Activated CD4-positive, CD25-positive, alpha-beta regulatory T cell treated with anti-CD3 and anti-CD28 coated beads, Interleukin-2, amount 50 U/mL, for 24 hours (primary cell): ENCODE measurements around the gene C1orf232.

Experiments used
- ATAC-seq, 2 donors: fragments of 150-1000 bp; cut with Tn5 transposase; one replicate each; pipeline ENCODE4 v1.10.0; 2021; ENCODE audit warnings: mild to moderate bottlenecking in 1 of 2, moderate library complexity in 1 of 2

C1orf232 gene

DNA sequence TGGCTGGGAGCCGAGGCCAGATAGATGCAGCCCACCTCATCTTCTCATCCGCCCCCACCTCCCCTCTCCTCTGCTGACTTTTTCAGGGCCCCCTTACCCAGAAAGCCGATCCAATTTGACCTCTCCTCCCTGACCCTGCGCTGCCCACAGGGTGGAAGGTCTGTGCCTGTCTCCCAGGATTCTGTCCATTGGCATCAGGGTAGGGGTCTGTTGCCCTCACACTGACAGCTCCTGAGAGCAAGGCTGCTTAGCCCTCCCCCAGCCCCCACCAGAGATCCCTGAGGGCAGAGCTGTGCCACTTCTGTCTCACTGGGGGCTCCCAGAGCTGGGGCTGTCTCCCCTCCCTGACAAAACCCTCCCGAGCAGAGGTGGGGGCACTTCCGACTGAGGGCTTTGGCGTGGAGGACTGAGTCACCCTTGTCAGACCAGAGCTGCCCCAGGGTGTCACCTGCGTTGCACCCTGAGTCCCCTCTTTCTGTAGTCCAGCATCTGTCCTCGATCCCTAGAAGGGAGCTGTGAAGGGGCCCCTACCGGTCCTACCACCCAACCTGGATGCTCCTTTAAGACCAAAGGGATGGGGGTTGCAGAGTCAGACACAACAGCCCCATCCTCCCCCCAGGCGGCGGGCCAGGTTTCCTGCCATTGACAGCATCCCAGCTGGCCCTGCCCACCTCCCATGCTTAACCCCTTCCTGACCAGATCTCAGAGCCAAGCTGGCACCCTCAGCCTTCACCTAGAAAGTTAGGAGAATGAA, 12.3 kb downstream of the C1orf232 start:
- ATAC-seq: no peak

DNA sequence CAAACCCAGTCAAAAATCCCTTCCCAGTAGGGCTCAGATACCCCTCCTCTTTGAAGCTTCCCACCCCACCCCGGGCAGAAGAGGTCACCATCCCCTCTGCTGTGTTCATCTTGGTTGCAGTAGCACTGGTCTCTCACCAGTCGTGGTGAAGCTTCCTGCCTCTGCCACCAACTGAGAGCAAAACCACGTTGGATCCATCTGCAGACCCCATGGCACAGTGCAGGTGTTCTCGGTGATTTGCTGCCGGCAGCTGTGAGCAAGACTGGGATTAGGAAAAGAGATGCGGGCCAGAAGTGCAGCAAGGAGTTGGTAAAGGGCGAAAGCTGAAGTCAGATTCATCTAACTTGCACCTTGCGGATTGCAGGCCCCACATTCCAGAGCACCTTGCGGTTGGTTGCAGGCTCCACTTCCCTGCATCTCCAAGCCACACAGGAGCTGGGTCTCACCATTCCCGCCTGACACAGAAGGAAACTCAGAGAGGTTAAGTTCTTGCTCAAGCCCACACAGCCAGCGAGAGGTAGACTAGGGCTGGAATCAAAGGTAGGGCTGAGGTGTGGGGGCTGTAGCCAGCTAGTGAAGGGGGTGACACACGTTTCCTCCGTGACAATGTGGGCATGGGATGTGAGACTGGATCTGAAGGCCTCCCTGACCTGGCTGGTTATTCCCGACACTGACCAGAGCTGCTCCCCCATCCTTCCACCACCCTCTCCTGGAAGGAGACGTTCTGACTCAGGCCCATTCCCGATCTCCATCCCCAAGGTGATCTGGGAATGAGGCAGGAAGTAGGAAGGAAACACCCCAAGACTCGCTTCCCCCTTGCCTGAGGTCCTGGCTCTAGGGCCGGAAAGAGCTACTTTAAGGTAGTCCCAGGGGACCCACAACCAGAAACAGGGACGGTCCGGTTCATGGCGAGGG, 13.1 kb downstream of the C1orf232 start:
- no peak for ATAC-seq

DNA sequence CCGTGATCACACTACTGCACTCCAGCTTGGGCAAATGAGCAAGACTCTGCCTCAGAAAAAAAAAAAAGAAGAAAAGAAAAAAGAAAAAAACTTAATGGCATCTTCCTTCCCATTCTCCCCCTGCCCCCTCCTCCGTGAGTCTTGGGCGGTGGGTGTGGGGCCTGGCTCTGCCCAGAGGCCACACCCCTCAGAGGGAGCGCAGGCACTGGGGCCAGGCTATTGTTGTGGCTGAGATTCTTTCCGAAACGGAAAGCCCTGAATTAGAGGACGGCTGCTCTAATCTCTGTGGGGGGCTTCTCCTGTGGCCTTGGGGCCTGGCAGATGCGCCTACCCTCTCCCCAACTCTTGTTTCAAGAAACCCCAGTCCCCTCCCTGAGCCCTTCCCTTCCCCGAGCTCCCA, 14.0 kb downstream of the C1orf232 start:
- ATAC-seq: no peak

DNA sequence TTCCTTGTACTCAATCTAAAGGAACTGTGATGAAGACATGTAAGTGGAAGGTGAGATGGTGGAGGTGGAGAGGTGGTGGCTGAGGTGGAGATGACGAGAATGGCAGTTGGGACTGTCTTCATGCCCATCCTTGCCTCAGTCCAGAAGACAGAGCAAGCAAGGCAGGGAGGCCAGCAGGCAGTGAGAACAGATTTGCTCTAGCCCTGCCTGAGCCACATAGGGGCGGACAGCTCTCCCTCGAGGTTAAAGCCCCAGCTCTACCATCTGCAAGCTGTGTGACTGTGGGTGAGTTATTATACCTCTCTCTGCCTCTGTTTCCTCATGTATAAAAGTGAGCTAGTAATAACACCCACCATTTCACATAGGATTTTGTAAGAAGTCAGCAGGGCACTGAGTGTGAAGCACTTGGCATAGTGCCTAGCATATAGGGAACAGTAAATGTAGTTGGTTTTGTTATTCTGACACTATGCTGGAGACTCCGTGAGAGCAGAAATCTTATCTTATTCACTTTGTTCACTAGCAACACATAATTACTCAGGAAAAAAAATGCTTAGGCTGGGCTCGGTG, 14.7 kb downstream of the C1orf232 start:
- ATAC-seq: no peak

DNA sequence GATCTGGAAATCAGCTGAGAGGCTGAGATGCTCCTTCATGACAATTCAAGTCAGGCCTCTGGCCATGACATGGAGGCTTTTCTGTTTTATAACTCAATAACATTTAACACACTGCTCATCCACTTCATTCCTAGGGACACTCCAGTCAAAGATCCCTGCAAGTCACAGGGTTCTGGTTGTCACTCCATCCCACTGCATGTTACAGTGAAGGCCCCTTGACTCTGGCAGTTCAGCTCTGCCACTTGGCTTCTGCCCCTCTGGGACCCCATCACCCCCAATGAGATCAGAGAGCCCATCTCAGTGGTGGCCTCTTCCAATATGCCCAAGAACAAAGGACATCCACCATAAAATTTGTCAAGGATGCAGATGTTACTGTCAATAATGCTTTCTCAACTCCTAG, 19.9 kb downstream of the C1orf232 start:
- ATAC-seq: no peak

DNA sequence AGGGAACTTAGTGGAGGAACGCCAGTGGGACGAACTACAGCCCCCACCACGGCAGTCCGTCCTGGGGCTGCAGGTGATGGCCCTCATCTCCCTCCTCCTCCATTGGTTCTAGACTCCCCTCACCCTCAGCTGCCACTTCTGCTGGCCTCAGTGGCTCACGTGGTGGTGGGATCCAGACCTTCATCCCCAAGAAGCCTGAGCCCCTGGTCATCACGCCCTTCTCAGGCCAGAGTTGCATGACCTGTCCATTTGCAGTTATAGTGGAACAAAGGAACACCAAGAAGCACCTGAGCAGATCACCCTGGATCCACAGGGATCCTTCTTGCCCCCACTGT, 22.8 kb downstream of the C1orf232 start:
- ATAC-seq: no peak

DNA sequence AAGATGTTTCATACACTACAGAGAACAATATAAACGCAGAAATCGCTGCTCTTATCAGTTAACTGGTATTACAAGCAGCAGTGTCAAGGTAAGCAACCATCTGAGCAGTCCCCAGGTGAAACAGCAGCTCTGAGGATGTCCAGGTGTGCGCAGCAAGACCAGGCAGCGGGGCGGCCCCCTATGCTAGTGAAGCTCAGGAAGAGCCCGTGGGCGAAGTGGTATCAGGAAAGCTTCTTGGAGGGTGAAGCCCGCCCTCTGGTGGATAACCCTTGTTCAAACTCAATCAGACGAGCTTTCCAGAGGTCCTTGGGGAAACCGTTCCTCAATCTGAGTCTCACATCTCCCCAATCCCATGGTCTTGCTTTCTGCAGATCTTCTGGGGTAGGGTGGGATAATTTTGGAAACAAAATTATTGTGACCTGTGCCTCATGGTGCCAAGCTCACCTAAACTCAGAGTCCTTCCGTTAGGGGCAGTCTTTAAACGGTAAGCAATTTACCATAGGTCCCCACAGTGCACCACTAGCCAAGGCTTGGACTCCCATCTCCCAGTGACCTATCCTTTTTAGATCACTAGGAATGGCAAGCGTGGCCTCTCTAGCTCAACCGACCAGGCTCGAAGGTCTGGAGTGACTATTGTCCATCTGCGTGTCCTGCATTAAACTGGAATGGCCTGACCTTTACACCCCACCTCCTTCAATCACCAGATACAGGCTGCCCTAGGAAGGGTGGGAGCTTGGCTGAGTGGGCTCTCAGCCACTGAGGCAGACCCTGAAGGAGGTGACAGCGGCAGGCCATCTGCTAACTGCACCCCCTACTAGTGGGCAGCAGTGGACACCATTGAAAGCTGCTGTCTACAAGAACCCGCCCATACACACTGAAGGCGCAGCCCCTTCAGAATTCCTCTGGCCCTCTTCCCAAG, 23.5 kb downstream of the C1orf232 start:
- peak; percentile 67 to 92 for ATAC-seq

DNA sequence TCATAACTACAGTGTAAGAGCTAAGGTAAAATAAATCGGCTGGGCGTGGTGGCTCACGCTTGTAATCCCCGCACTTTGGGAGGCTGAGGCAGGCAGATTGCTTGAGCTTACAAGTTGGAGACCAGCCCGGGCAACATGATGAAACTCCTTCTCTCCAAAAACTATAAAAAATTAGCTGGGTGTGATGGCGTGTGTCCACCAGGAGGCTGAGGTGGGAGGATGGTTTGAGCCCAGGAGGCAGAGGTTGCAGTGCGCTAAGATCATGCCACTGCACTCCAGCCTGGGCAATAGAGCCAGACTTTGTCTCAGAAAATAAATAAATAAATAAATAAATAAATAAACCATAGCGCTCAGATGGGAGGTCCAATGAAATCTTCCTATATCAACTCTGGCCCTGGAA, 26.6 kb downstream of the C1orf232 start:
- ATAC-seq: no peak

DNA sequence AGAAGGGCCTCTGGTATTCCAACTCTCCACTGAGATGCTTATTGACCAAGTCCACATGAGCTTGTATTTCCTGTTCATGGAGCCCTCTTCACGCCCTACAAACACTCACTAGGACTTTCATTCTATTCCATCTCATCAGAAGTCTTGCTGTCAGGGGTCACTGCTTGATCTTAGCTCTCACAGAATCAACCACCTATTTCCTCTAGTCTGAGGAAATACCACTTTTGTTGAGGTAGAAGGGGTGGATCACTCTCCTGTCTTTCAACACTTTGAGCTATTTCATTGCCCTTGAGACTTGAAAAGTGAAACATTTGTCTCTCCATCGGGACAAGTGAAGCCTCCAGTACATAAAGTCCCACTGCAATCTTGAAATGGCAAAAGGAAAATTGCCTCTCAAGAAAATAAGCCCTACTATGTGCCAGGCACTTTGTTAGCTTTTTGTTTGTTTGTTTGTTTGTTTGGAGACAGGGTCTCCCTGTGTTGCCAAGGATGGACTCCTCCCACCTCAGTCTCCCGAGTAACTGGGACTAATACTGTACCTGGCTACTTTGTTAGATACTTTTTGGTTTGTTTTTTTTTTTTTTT, 29.7 kb downstream of the C1orf232 start:
- peak in 1 of 2 donors; percentile 30 for ATAC-seq

DNA sequence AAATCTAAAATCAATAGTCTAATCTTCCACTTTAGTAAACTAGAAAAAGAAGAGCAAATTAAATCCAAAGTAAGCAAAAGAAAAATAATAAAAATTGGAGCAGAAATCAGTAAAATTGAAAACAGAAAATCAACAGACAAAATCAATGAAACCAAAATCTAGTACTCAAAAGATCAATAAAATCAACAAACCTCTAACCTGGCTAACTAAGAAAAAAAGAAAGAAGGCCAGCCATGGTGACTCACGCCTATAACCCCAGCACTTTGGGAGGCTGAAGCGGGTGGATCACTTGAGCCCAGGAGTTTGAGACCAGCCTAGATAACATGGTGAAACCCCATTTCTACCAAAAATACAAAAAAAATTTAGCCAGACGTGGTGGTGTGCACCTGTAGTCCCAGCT, 34.3 kb downstream of the C1orf232 start:
- no peak for ATAC-seq

DNA sequence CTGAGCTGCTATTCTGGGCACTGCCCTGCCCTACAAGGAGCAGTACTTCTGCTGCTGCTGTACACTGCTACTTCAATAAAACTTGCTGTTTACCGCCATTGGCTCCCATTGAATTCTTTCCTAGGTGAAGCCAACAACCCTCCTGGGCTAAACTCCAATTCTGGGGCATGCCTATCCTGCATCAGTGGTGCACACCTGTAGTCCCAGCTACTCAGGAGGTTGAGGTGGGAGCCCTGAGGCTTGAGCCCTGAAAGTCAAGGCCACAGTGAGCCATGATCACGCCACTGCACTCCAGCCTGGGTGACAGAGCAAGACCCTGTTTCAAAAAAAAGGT, 36.0 kb downstream of the C1orf232 start:
- no peak for ATAC-seq

DNA sequence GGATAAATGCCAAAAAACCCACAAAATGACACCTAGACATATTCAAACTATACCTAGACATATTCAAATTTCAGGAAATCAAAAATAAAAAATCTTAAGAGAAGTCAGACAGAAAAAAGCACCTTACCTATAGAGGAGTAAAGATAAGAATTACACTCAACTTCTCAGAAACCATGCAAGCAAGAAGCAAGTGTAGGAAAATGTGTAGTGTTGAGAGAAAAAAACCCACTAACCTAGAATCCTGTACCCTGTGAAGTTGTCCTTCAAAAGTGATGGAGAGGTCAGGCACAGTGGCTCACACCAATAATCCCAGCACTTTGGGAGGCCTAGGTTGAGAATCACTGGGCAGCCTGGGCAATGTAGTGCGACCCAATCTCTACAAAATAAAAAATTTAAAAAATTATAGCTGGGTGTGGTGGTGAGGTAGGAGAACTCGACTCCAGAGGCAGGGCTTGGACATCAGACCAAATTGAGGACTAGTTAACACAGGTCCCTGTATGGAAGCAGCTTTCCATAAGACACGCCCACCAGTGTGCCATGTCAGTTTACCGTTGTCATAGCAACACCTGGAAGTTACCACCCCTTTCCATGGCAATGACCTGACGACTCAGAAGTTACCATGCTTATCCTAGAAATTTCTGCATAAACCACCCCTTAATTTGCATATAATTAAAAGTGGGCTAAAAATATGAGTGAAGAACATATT, 36.5 kb downstream of the C1orf232 start:
- ATAC-seq: no peak

DNA sequence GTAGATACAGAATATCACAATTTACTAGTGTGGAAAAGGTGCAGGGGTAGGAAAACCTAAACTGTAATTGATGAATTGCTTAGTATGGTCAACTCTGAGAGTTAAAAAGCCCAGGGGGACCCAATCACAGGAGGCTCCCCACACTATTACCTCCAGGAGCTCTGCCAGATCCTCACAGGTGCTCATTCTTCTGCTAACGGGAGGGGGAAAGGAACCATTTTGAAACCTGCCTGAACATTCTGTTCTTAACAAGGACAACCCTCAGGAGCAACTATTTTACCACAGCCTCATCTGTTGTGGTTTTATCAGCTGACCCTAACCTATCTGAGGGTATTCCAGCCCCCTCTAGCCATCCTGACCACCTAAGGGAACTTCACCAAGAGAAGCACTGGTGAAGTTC, 38.1 kb downstream of the C1orf232 start:
- ATAC-seq: no peak

DNA sequence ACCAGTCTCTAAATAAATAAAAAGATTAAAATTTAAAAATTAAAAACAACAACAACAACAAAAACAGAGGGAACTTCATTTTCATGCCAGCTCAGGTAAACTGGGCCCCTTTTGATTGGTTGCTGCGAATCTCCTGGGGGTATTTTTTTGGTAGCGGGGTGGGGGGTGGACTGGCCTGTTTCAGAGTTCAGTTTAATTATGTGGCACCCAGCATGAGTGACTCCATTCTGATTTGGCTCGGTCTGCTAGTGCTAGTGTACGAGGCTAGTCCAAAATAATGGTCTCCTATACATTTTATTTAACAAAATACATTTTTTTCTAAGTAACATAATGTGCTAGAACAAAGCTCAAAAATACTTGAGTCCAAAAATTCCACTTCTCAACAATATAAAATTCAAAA, 39.0 kb downstream of the C1orf232 start:
- ATAC-seq: no peak

DNA sequence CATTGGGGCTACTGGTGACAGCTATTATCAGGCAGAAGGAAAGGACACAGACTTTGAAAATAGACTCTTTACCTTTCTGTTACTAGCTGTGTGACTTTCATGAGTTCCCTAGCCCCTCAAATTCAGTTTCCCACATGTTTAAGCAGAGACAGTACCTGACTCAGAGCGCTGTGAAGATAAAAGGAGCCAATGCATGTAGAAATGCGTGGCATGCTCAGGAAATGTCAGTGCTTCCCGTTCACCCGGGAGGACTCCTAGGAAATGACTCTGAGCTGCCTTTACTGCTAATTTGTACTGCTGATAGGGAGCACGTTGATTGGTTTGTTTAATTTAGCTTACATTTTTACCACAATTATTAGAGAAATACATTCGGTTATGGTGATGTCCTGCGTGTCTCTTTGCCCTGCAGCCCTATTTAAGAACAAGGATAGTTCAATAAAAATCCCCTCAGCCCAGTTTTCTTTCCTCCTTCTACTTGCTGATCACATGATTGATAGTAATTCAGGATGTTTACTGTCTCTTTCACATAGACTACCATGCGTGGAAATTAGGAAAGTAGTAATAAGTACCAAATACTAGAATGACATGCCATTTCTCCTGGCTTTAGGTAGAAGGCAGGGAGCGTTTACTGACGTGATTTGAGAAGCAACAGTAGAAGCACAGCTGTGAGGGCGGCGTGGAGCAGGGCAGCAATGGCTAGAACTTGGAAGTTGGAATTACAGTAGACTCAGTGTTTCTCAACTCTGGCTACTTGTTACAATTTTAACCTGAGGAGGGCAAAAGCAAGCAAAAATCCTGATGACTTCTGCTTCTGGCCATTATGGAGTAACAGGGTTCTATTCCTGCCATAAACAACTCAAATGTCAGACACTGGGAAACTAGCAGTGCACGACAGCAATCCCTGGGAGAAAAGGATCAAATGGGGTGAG, 41.3 kb downstream of the C1orf232 start:
- no peak for ATAC-seq

DNA sequence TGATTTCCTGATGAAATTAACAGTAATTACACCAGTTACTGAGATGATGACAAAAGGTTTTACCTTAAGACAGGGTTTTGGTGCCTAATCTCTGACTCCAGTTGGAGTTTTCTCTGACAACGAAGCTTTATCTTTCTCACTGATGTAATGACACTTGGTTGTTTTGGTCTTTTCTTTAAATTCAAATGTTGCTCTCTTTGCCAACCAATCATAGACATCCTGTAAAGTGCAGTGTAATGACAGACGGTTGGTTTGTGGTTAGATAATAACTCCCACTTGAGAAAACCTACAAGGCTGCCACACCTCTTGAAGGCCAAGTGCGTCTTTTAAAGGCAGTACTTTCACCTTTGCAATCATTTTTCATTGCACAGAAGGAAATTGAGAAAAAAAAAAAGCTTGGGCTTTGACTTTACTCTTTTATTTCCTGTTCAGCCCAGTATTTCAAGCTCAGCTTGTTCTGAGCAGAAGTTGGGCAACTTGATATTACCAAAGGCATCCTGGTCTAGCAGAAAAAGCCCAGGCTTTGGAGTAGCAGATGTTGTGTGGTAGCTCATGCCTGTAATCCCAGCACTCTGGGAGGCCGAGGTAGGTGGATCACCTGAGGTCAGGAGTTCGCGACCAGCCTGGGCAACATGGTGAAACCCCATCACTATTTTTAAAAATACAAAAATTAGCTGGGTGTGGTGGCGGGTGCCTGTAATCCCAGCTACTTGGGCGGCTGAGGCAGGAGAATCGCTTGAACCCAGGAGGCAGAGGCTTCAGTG, 42.3 kb downstream of the C1orf232 start:
- ATAC-seq: peak; percentile 86 to 87

DNA sequence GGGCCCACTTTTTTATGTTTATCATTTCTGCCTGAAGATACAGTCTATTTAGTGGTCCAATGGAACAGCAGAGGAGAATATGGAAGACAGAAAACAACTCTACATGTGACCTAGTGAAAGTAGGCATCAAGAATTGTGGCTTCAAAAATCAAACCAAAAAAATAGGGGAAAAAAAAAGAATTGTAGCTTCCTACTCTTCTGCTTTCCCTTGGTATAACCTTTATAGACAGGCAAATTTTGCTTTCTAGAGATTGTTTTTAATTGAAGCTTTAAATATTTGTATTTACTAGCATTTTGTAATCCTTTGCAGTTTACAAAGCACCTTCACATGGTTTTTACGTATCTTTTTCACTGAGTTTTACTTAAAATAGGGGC, 42.8 kb downstream of the C1orf232 start:
- ATAC-seq: no peak

DNA sequence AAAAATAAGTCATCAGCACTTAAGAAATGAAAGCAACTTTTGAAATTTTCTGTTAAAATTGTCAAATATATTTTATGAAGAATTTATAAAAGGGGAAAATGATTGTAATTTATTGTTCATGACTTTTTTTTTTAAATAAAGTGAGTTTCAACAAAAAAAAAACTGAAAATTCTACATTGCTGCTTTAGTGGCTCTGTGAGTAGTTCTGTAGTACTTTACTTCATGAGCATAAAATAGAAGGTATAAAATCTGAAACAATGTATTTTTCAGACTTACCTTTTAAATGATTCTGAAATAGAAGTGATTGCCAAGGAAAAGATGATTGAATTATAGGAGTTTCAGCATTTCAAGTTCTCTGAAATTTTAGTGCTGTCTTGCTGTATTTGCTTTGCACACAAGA, 43.4 kb downstream of the C1orf232 start:
- no peak for ATAC-seq

DNA sequence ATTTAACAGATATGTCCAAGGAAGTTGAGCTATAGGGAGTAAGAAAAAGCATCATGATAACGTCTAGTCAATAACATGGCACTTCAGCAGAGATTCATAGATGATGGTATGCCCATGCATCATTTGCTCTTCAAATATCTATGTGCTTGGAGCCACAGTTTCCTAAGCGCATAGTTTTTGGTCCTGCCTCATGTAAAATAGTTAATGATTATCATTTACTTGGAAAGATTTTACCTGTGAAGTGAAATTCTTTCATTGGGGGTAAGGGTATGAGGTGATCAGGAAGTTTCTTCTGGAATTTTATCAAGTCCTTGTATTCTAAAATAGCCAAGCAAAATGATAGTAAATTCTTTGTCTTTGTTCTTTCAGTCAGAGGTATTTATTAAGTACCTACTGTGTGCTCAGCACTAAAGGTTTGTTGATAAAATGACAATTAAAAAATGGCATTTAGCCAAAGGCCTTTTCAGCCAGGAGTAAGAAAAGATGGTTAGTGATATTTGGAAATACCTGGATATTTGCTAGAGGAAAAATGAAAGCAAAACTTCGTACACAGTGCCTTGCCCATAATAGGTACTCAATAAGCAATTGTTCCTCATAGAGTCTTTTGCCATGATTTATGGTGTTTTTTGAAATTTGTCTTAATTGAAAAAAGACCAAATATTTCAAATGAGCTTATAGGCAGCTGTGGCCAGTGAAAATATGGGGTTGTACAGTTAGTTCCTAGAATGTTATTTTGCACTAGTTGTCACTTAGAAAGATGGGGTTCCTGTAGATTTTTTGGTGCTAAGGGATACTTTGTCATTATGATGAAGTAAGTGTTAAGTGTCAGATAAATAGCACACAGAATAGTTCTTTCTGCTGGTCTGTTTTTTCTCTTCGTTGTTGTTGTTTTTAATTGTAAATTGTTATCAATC, 44.1 kb downstream of the C1orf232 start:
- no peak for ATAC-seq
